ENCODE data around the gene CAMKK1.

Gene CAMKK1

DNA sequence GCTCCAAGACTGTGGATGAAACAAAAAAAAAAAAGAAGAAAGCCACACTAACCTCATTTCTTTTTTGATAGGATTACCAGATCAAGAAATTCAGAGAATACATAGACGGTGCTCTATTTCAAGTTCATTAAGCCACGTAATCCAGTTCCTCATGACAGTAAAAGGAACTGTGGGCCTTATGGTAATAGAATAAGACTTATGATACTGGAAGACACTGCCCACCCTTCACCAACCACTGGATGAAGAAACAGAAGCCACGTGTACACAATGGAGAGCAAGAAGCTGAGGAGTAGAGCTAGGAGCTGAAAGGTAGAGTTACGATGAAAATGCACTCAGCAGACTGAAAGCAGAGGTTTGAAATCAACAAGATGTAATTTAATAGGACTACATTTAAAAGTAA is 58.0 kb downstream of the CAMKK1 start:
- DNase-seq, result no peak
- in situ Hi-C loops (cut with HindIII; ENCODE audit: low pct_ligation_motif_present, low pct_unique_long_range_greater_than_20kb, low sequenced_read_pairs), result no loop called here

- no peak for DNase-seq
- in situ Hi-C loops (cut with HindIII; ENCODE audit: low pct_ligation_motif_present, low pct_unique_long_range_greater_than_20kb, low sequenced_read_pairs), result no loop called here
These were observed 64.0 kb downstream of the CAMKK1 start for GRCh38 chr17:3828852-3829232.

DNA sequence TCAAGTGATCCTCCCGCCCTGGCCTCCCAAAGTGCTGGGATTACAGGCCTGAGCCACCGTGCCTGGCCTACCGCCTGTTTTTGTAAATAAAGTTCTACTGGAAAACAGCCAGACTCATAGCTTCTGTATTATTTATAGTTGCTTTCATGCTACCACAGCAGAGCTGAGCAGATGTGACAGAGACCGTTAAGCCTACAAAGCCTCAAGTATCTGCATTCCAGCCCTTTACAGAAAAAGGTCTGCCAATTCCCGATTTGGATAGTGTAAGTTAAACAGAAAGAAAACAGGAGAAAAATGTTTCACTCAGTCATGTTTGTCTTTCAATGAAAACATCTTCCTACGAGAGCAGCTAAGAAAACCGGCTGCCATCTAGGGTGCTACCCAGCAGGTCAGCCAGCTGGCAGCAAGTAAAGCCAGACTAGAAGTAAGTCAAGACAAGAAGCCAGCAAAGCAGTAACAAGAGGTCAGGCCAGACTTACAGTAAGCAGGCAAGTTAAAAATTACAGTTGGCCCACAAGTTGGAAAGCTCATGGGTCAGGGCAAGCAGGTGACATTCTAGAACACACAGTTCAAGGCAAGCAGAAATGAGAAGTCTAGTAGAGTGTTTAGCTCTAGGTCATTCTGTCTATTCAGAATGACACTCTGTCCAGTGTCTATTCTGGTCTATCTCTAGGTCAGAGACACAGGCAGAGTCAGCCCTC is 64.6 kb downstream of the CAMKK1 start:
- DNase-seq, result no peak
- in situ Hi-C loops (cut with HindIII; ENCODE audit: low pct_ligation_motif_present, low pct_unique_long_range_greater_than_20kb, low sequenced_read_pairs), result no loop called here

DNA sequence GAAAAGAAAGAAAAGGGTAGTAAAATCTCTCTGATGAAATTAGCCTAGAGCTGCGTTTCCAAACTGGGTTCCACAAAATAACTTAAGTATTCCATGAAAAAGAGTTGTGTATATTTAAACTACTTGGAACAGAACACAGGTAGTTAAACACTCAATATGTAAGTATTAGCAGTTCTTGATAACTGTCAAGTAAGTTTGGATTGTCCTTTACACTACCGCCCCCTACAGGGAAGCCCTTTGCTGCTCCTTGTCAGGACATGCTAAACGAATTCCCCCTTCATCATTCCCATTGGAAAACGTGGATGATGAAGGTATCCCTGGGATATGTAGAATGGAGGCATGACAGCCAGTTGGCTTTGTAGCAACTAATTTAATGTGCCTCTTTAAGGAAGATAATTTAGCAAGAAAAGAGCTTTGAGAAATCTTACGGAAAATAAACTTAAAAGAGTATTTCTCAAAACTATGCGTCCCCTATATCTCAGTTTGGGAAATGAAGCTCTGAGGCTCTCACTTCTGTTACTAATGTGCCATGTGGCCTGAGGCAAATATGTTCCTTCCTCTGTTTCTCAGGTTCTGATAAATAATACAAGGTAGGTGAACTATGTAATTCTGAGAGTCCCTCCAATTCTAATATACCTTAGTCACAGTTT is 65.6 kb downstream of the CAMKK1 start:
- in situ Hi-C loops (cut with HindIII; ENCODE audit: low pct_ligation_motif_present, low pct_unique_long_range_greater_than_20kb, low sequenced_read_pairs), result no loop called here
- peak; percentile 85 for DNase-seq

GRCh38 chr17:3826191-3826590 is 66.7 kb downstream of the CAMKK1 start:
- no peak for DNase-seq
- in situ Hi-C loops (cut with HindIII; ENCODE audit: low pct_ligation_motif_present, low pct_unique_long_range_greater_than_20kb, low sequenced_read_pairs), result no loop called here

- in situ Hi-C loops (cut with HindIII; ENCODE audit: low pct_ligation_motif_present, low pct_unique_long_range_greater_than_20kb, low sequenced_read_pairs), result no loop called here
- no peak for DNase-seq
These were observed 71.8 kb downstream of the CAMKK1 start for GRCh38 chr17:3821101-3821500.

DNA sequence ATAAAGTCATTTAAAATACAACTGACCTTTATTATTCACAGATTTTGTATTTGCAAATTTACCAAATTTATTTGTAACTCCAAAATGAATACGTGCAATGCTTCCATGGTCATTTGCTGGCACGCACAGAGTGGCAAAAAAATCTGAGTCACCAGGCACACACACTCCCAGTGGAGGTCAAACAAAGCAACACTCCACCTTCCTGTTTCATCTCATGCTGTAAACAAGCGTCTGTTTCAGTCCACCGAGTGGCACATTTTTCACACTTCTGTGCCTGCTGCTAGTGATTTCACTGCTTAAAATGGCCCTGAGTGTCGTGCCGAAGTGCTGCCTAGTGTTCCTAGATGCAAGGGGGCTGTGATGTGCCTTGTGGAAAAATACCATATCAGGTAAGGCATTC is 74.1 kb downstream of the CAMKK1 start:
- in situ Hi-C loops (cut with HindIII; ENCODE audit: low pct_ligation_motif_present, low pct_unique_long_range_greater_than_20kb, low sequenced_read_pairs), result no loop called here
- peak; percentile 55 for DNase-seq

- DNase-seq, result no peak
- in situ Hi-C loops (cut with HindIII; ENCODE audit: low pct_ligation_motif_present, low pct_unique_long_range_greater_than_20kb, low sequenced_read_pairs), result no loop called here
These were observed 74.8 kb downstream of the CAMKK1 start for GRCh38 chr17:3817851-3818605.

DNA sequence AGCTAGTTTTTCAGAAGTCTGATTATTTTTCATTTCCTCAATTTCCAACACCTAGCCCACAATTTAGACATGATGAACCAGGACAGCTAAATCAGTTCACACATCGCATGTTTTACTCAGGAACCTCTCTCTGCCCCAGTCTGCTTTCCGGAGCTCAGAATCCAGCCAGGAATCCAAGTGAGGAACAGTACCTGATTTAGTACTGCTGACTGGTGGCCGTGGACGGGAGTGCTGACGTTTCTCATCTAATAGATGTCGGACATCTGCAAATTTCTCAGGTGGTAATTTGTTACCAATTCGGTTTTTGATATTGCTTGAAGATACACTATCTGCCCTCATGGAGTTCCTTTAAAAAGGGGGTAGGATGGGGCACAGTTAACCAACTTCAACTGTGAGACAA is 76.9 kb downstream of the CAMKK1 start:
- in situ Hi-C loops (cut with HindIII; ENCODE audit: low pct_ligation_motif_present, low pct_unique_long_range_greater_than_20kb, low sequenced_read_pairs), result no loop called here
- DNase-seq, result no peak

GRCh38 chr17:3815122-3815521 is 77.7 kb downstream of the CAMKK1 start:
- DNase-seq, result no peak
- in situ Hi-C loops (cut with HindIII; ENCODE audit: low pct_ligation_motif_present, low pct_unique_long_range_greater_than_20kb, low sequenced_read_pairs), result no loop called here

- in situ Hi-C loops (cut with HindIII; ENCODE audit: low pct_ligation_motif_present, low pct_unique_long_range_greater_than_20kb, low sequenced_read_pairs), result no loop called here
These were observed 78.5 kb downstream of the CAMKK1 start for GRCh38 chr17:3814361-3814760.

DNA sequence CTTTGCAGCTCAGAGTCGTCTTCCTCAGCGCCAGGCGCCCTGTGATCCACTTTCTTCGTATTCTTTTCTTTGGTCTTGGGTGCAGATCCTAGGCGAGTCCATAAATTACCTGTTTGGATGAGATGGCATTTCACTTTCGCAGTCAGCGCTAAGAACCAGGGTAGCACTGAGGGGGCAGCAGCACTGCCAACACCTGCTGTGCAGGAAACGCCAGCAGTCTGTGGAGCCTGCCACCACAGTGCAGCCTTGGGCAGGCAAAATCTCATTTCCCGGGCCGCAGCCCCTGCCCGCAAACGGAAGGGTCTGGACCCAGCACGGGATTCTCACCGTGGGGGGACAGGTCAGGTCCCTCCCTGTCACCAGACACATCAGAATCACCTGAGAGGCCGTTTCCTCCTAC is 79.7 kb downstream of the CAMKK1 start:
- DNase-seq, result no peak
- in situ Hi-C loops (cut with HindIII; ENCODE audit: low pct_ligation_motif_present, low pct_unique_long_range_greater_than_20kb, low sequenced_read_pairs), result no loop called here

More at GRCh38 chr17:3814361-3814760, 78.5 kb downstream of the CAMKK1 start:
- no peak for DNase-seq

DNA sequence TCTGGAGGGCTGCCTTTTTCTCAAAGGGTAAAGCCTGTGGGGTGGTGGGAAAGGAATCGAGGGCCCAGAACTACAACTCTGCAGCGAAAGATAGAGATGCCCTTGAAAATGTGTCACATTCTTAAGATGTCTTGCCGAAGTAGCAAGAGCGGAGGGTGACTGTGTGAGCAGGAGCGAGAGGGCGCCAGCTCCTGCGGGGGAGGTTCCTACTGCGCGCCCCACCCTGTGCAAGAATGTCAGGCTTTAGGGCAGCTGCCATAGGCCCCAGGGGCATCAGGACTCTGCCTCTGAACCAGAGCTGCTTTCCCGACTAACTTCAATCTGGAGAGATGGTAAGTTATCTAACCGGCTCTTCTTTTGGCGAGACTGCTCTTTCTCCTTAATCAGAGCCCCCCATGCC is 80.1 kb downstream of the CAMKK1 start:
- in situ Hi-C loops (cut with HindIII; ENCODE audit: low pct_ligation_motif_present, low pct_unique_long_range_greater_than_20kb, low sequenced_read_pairs), result no loop called here
- no peak for DNase-seq

DNA sequence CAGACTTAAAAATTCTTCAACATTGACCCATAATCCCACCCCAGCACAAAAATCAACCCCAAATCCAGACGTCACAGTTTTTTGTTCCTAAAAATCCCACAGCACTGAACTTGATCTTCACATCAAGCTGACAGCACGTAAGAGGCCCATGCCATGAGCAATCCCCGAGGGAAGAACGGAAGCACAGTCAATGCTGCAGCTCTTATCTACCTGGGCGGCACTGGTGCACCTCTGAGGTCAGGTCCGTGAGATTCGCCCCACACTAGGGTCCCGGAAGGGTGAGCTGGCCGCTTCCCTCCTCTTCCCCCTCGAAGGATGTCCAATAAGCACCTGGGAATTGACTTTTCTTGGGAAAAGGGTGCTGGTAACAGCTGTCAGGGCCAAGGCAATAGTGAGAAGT is 80.6 kb downstream of the CAMKK1 start:
- in situ Hi-C loops (cut with HindIII; ENCODE audit: low pct_ligation_motif_present, low pct_unique_long_range_greater_than_20kb, low sequenced_read_pairs), result no loop called here
- no peak for DNase-seq
